GM21786 (cell line): ENCODE measurements around the gene TREH.
"Not testable (repeated sequence)": the region's sequence is repeated elsewhere in the genome, so short reads cannot be mapped to it uniquely, and the experiment has no call there.

Source experiments
- ATAC-seq: cut with Tn5 transposase; IDR thresholded peaks from one replicate; pipeline ENCODE4 v1.9.1; 2021; ENCODE audit not compliant: unreplicated experiment

The TREH gene

DNA sequence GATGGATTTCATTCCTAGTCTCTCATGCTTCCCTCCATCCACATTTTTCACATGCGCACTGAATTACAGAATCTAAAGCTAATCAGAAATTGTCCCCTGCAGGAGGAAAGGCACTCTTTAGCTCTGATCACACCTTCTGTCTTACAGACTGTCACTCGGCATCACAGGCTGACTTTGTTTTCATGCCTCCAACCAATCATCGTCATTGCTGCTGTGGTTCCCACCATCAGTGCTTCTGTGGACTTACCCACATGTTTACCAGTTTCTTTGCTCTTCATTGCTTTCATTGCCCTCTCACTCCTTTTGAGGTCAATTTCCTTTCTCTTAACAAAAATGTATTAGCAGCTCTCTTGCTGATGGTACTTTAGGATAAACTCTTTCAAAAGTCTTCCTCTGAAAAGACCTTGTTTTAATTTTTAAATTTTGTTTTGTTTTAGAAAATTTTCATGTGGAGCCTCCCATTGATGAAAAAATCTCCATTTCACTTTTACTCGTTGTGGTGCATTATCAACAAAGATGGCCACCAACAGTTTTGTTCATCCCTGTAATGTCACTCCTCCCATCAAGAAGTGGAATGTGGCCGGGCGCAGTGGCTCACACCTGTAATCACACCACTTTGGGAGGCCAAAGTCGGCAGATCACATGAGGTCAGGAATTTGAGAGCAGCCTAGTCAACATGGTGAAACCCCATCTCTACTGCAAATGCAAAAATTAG is 20.2 kb upstream of the TREH start:
- ATAC-seq: no peak

DNA sequence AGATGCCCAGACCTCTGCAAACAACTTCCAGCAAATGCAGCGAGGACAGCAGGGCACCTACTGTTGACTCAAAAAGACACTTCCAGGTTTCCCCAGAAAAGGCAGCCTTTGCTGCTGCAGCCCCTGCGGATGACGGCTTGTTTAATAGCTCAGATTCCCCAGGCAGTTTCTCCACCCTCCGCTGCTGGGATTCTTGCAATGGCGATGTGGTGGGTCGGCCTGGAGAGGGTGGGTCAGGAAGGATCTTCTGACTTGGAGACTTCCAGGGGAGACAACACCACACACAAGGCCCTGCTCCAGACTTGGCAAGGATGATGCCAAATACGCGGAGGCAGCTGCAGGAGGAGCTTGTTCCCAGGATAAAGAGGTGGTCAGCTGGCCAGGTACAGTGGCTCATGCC is 17.9 kb upstream of the TREH start:
- no peak for ATAC-seq

DNA sequence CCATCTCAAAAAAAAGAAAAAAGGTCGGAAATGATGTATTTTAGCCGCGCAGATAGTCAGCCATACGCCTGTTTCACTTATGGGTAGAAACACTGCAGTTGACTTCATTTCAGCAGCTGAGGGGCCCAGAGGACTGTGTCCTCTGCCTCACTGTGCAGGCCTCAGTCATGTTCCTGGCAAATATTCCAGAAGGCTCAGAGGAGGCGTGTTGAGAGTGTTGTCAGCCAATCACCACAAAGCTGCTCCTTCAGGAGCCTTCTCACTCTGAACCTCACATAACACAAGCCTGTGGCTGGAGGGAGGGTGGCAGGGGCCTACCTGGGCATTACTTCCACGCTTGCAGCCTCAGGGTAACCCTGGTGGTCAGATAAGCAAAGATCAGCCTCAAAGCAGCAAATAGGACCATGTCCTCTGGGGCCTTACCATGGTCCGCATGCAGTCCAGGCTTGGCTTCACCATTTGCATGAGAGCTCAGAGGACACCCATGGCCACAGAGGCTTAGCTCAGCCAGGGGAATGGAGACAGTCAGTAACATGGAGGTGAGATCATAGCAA is 17.3 kb upstream of the TREH start:
- ATAC-seq: no peak

DNA sequence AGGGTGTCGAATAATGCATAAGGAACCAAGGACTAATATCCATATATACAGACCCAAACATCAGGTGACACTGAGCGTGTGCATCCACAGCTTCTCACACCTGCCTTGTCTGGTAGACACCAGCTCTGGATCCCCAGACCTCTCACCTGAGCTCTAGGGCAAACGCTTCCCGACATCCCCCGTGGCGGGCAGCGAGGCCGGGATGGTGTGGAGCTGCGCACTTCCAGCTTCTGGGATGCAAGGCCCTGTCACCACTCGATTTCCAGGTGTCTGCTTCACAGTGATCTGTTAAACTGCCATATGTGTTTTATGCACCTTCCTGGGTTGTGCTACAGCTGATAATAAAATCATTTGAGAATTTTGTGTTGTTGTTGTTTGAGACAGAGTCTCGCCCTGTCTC is 15.3 kb upstream of the TREH start:
- no peak for ATAC-seq

DNA sequence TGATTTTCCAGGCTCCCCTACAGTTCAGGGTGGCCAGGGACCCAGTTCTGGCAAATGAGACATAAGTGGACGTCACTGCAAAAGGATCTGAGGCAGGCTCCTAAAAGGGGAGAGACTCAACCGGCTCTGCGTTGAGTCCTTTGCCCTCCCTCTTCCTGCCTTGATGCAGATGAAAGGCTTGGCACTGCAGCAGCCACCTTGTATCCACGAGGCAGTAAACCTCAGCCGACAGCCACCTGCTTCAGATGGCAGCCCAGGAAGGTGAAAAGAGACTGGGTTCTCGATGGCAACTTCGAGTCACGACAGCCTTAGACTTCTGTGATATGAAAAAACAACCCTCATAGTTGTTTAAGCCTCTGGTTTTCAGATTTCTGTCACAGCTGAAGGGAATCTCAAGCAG is 14.7 kb upstream of the TREH start:
- ATAC-seq: no peak

DNA sequence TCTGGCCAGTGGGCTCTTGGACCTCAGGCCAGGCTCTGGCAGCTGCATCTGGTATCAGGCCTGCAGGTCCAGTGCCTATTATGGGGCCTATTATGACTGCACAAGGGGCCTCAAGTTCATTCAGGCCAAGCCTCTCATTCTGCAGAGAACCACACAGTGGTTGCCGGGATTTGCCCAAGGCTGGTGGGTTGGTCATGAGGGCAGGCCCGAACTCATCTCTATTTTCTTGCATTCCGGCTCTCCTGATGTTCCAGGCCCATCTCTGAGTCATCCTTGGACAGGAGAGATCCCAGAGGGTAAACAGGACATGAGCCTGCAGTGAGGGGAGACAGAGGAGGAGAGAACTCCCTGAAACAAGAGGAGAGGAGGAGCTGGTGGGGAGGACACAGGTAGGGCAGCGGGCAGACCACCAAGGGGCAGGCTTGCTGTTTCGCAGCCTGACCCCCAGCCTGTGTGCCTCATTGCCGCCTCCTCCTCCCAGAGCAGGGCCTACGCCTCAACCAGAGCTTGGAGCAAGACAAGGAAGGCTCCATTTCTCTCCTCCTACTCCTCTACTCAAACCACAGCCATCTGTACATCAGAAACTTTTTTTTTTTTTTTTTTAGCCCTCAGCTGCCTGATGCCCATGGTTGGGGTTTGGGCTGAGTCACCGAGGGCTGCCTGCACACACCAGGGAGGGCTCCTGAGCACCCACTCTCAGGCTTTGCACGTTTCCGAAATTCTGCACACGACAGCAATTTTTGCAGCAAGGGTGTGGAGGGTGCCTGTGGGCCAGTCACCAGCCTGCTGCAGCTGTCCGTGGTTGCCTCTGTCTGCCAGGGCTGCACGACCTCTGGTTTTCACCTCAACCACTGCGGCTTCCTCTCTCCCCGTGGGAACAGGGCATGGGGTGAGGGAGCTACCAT is 12.7 kb upstream of the TREH start:
- ATAC-seq: peak; percentile 26

DNA sequence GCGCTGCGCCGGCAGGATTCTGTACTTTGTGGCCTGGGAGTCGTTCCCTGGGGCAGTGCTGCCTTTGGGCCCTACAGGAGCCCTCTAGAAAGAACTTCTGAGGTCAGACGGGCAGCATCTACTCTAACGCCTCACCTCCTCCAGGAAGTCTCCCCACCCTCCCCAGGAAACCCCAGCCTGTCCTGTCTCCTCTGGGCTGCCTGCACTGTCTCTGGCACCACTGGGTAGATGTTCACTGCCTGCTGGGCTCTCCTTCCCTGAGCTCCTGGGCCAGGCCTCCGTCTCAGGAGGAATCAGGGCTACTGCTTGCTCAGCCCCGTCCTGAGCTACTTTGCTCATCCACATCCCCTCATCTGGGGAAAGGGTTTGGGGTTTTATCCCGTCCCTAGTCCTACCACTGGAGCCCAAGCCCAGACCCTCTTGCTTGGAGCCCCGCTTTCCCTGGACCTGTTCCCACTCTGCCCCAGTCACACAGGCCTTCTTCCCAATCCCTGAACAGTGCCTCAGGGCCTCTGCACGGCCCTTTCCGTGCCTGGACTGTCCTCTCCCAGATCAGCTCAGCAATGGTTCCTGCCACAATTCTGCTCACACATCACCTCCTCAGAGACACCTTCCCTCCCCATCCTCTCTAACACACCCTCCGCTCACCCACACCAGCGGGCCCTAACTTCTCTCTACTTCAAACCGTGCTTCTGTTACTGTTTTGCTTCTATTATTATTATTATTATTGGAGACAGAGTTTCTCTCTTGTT is 11.3 kb upstream of the TREH start:
- no peak for ATAC-seq

DNA sequence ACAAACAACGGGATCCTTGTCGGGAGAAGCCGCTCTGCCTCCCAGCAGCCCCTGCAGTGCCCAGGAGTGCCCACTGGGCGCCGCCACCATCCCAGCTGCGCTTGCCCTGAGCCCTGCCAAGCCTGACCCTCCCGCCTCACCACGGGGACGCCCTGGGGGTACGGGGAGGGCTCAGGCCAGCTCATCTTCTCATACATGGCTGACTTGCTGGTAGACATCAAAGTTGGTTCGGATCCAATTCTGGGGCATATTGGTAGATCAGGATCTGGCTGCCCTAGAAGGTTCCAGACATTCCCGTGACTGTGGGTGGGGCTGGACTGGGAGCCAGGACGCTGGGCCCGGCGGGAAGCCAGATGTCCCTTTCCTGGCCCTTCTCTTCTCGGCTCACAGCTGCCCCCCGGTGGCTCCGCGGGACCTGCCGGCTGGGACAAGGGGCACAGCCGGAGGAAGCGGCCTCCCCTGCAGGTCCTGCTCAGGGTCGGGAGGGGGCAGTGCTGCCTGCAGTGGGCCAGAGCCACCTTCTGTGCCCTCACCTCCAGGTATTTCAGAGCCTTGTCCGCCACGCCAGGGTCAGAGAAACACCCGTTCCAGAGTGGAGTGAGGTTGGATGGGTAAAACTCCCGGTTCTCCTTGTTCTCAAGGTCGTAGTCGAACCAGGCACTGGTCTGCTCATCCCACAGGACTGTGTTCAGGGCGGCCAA is 10.6 kb upstream of the TREH start:
- ATAC-seq: peak; percentile 73

DNA sequence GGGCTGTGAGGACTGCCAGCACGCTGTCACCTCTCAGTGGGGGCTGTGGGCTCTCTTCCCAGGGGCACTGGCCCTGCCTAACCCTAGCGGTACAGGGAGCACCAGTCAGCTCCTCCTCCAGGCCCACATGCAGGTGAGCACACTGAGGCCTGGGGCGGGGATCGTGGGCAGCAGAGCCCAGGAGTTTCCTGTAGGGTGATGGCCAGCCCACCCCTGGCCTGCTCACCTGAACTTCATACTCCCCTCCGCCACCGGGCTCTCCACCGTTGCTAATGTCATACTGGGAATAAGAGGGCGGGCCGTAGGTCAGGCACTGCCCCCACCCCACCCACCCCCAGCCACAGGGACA is 10.0 kb upstream of the TREH start:
- ATAC-seq: no peak

DNA sequence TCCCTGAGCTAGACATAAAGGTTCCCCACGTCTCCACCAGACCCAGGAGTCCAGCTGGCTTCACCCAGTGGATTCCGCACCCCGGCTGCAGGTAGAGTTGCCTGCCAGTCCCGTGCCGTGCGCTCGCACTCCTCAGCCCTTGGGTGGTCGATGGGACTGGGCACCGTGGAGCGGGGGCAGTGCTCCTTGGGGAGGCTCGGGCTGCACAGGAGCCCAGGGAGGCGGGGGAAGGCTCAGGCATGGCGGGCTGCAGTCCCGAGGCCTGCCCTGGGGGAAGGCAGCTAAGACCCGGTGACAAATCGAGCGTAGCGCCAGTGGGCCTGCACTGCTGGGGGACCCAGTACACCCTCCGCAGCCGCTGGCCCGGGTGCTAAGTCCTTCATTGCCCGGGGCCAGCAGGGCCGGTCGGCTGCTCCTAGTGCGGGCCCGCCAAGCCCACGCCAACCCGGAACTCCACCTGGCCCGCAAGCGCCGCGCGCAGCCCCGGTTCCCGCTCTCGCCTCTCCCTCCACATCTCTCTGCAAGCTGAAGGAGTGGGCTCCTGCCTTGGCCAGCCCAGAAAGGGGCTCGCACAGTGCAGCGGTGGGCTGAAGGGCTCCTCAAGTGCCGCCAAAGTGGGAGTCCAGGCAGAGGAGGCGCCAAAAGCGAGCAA is 9.5 kb upstream of the TREH start:
- ATAC-seq: no peak

DNA sequence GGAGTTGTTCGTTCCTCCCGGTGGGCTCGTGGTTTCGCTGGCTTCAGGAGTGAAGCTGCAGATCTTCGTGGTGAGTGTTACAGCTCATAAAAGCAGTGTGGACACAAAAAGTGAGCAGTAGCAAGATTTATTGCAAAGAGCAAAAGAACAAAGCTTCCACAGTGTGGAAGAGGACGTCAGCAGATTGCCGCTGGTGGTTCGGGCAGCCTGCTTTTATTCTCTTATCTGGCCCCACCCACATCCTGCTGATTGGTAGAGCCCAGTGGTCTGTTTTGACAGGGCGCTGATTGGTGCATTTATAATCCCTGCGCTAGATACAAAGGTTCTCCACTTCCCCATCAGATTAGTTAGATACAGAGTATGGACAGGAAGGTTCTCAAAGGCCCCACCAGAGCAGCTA is 8.9 kb upstream of the TREH start:
- not testable (repeated sequence) for ATAC-seq

DNA sequence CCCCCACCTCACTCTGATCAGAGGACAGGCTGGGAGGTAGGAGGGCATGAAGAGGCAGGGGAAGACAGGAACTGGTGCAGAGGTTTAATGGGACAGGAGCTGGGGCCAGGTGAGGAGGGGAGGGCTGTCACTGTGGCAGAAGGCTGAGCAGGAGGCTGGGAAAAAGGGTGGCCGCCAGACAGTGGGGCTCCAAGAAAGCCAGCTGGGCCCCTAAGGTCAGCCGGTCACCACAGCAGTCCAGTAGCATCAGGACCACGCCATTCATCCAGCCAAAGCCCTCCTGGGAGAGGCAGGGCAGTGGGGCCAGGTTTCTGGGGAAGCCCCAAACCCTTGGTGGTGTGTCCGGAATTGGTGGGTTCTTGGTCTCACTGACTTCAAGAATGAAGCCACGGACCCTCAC is 8.5 kb upstream of the TREH start:
- ATAC-seq: no peak

DNA sequence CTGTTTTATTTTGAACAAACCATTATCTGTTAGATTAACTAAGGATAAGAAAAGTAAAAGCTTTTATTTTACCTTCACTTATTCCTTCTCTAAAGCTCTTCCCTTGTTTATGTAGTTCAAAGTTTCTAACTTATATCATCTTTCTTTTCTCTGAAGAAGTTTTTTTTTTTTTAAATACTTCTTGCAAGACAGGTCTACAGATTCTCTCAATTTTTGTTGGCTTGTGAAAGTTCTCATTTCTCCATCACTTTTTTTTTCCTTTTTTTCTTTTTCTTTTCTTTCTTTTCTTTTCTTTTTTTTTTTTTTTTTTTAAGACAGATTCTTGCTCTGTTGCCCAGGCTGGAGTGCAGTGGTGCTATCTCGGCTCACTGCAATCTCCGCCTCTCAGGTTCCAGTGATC is 4.7 kb upstream of the TREH start:
- ATAC-seq: no peak

DNA sequence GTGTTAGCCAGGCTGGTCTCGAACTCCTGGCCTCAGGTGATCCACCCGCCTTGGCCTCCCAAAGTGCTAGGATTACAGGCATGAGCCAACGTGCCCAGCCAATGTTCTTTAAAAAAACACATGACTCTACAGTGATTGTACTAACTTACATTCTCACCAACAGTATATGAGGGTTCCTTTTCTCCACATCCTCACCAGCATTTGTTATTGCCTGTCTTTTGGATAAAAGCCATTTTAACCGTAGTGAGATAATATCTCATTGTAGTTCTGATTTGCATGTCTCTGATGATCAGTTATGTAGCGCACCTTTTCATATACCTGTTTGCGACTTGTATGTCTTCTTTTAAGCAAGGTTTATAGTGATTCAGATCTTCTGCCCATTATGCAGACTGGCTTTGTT is 3.5 kb upstream of the TREH start:
- not testable (repeated sequence) for ATAC-seq

DNA sequence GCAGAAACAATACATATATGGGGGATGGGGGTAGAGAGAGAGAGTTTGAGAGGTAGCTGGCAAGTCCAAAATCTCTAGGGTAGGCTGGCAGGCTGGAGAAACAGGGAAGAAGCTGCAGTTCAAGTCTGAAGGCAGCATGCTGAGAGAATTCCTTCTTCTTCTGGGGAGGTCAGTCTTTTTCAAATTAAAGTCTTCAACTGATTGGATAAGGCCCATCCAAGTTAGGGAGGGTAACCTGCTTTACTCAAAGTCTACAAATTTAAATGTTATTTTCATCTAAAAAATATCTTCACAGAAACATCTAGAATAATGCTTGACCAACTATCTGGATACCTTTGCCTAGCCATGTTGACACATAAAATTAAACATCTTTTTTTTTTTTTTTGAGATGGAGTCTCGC is 2.9 kb upstream of the TREH start:
- ATAC-seq: no peak

DNA sequence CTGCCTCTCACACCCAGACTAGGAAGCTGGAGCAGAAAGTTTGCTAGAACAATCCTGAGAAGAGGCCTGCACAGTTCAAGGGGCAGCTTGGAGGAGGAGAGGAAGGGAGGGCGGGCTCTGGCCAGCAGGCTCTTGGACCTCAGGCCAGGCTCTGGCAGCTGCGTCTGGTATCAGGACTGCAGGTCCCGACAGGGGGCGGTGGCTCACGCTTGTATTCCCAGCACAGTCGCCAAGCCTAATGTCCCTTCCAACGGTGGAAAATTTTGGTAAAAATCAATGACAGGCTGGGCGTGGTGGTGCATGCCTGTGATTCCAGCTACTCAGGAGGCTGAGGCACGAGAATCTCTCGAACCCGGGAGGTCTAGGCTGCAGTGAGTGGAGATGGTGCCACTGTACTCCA is 542 bp downstream of the TREH start:
- not testable (repeated sequence) for ATAC-seq

DNA sequence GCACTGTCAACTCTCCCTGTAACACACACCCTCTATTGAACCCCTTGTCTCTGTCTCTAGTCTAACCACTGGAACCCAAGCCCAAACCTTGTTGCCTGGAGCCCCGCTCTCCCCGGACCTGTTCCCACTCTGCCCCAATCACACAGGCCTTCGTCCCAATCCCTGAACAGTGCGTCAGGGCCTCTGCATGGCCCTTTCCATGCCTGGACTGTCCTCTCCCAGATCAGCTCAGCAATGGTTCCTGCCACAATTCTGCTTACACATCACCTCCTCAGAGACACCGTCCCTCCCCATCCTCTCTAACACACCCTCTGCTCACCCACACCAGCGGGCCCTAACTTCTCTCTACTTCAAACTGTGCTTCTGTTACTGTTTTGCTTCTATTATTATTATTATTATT is 1.5 kb downstream of the TREH start:
- ATAC-seq: no peak

DNA sequence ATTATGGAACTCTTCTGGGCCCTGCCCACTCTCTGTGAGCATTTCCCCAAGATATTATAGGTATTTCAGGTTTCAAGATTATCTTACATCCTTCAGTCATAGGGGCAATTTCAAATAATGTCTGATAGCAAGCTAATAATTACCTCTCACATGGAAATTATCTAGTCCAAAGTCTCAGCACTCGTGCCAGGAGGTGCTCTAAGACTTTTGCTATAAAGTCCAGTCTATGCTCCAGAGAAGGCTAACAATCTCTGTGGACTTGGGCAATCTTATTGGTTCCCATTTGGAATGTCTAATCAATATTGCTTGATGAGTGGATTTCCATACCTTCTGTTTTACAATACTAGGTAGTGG is 5.4 kb downstream of the TREH start:
- ATAC-seq: no peak

DNA sequence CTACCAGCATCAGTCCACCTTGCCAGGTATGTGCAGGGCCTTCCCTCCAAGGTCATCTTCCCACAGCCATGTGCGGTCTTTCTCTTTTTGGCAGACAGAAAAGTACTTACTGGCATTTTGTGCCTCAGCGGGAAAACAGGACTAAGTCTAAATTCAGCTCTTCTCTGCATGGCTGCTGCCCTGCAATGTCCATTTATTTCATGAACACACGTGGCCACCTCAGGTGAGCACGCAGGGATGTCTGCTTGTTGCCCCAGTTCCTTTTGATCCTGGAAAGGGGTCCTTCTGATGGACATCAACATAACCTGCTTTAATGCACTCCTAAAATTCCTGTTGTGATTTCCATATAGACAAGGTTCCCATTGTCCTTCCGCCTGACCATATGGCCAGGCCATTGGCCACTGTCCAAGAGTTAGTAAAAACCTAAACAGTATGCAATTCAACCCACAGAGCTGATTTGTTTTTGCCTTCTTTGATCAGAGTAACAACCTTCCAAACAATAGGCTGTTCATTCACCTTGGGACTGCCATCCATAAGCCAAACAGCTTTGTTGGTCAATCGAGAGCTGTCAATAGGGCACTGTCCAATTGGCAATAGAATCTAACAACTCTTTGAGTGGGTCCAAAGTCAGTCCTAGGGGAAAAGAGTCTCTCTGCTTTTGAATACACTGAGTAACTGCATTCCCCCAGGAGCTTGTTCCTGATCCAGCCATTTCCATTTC is 5.9 kb downstream of the TREH start:
- ATAC-seq: no peak

DNA sequence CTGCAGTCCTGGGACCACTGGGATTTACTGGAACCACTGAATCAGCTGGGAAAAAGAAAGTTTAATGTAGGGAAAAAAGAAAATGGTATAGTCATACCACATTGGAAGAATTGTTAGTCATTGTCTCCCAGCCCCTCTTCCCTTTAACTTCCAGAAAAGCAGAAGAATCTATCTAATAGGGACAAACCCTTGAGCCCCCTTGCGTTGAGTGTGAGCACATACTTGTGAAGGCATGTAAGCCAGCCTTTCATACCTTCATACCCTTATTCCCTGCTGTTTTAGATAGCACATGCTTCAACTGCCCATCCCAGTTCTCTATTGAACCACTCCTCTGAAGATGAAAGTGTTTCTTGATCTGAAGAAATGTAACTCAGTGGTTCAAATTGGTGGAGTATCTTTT is 6.6 kb downstream of the TREH start:
- no peak for ATAC-seq
